Naive thymus-derived CD4-positive, alpha-beta T cell (primary cell): ENCODE results near the gene ADAMTS8. TPM values are rescaled to one million over a fixed set of nuclear protein-coding genes. Genes with fewer than 3 reads are reported as not detected.

ENCODE experiments used
- ATAC-seq: fragments of 150-1000 bp; cut with Tn5 transposase; 2 replicates; pipeline ENCODE4 v1.10.0; 2021; ENCODE audit warnings: mild to moderate bottlenecking, moderate library complexity
- CTCF ChIA-PET: fragments of 350-600 bp; sonication (Branson Sonifier 250); formaldehyde crosslinking; loops from one replicate; lab custom pipeline; 2021; ENCODE audit warnings: antibody characterized with exemption; lab: Charles Lee
- POLR2A ChIA-PET: fragments of 350-600 bp; sonication (Branson Sonifier 250); formaldehyde crosslinking; loops from one replicate; lab custom pipeline; 2021; ENCODE audit warnings: antibody characterized with exemption, inconsistent platforms; lab: Charles Lee
- DNase-seq, 9 donors: peaks; one replicate each; pipeline versions ENCODE4 v3.0.0 to v3.0.0-alpha.2; 2020 to 2022; ENCODE audit warnings: mixed read lengths in 1 of 9
- H3K27ac ChIP-seq: one replicate; pipeline ENCODE4 v1.7.0; 2013; ENCODE audit warnings: mild to moderate bottlenecking, low read depth, low read length, moderate library complexity
- H3K27me3 ChIP-seq, 2 donors: one replicate each; pipeline ENCODE4 v1.7.0; 2013; ENCODE audit warnings: low read length in 2 of 2, mild to moderate bottlenecking in 2 of 2, moderate library complexity in 2 of 2; ENCODE audit not compliant: control insufficient read depth in 2 of 2, insufficient read depth in 2 of 2
- H3K36me3 ChIP-seq, 3 experiments: 1 replicate in 2 of 3; 2 replicates in 1 of 3; pipeline ENCODE4 v1.7.0; 2013; ENCODE audit warnings: low read length in 3 of 3, mild to moderate bottlenecking in 3 of 3, moderate library complexity in 1 of 3; ENCODE audit not compliant: insufficient read depth in 3 of 3, control insufficient read depth in 2 of 3
- H3K4me1 ChIP-seq, 2 donors: one replicate each; pipeline ENCODE4 v1.7.0; 2013; ENCODE audit warnings: low read length in 2 of 2, mild to moderate bottlenecking in 2 of 2, moderate library complexity in 1 of 2; ENCODE audit not compliant: control insufficient read depth in 2 of 2, insufficient read depth in 2 of 2
- H3K4me3 ChIP-seq: 2 replicates; pipeline ENCODE4 v1.7.0; 2013; ENCODE audit warnings: mild to moderate bottlenecking, low read length
- H3K9me3 ChIP-seq, 3 experiments: 1 replicate in 2 of 3; 2 replicates in 1 of 3; pipeline ENCODE4 v1.7.0; 2013; ENCODE audit warnings: low read length in 3 of 3; ENCODE audit not compliant: control insufficient read depth in 2 of 3
- H3K27ac Mint-ChIP-seq, 9 donors: one replicate each; pipeline ENCODE4 v1.8.0; 2020 to 2022; ENCODE audit warnings: mixed read lengths in 9 of 9, mild to moderate bottlenecking in 8 of 9, moderate library complexity in 5 of 9, inconsistent platforms in 2 of 9
- H3K27me3 Mint-ChIP-seq, 5 donors: one replicate each; pipeline ENCODE4 v1.8.0; 2021 to 2022; ENCODE audit warnings: mixed read lengths in 5 of 5, mild to moderate bottlenecking in 1 of 5
- H3K36me3 Mint-ChIP-seq, 5 donors: one replicate each; pipeline ENCODE4 v1.8.0; 2020 to 2022; ENCODE audit warnings: mixed read lengths in 5 of 5, mild to moderate bottlenecking in 3 of 5, inconsistent platforms in 1 of 5
- H3K4me1 Mint-ChIP-seq, 7 donors: one replicate each; pipeline ENCODE4 v1.8.0; 2020 to 2022; ENCODE audit warnings: mixed read lengths in 7 of 7, mild to moderate bottlenecking in 3 of 7, inconsistent platforms in 1 of 7
- H3K4me3 Mint-ChIP-seq, 10 donors: one replicate each; pipeline ENCODE4 v1.8.0; 2020 to 2022; ENCODE audit warnings: mild to moderate bottlenecking in 10 of 10, mixed read lengths in 10 of 10, moderate library complexity in 6 of 10, inconsistent platforms in 2 of 10
- H3K9me3 Mint-ChIP-seq, 11 donors: one replicate each; pipeline ENCODE4 v1.8.0; 2020 to 2022; ENCODE audit warnings: mixed read lengths in 11 of 11, mild to moderate bottlenecking in 4 of 11, inconsistent platforms in 1 of 11, moderate library complexity in 1 of 11
- intact Hi-C, 2 donors: fragments of 100-400 bp; cut with micrococcal nuclease; formaldehyde crosslinking; loops; one replicate each; pipeline ENCODE4 v1.15.1; 2023
- polyA plus RNA-seq, 2 donors: library from polyadenylated mRNA; unstranded; fragments of 300-500 nt; fragmentation: Illumina TruSeq; gene quantifications; one replicate each; pipeline ENCODE4 v1.2.3, GENCODE V29; 2021
- total RNA-seq, 6 experiments: library from RNA in 5 of 6; stranded (reverse) in 5 of 6; gene quantifications; 1 replicate in 5 of 6; 2 replicates in 1 of 6; pipeline ENCODE4 v1.2.3 and lab custom pipeline; 2021 to 2026

The ADAMTS8 gene
- total and polyA plus RNA-seq, 7 experiments from 2014 or later: not detected

DNA sequence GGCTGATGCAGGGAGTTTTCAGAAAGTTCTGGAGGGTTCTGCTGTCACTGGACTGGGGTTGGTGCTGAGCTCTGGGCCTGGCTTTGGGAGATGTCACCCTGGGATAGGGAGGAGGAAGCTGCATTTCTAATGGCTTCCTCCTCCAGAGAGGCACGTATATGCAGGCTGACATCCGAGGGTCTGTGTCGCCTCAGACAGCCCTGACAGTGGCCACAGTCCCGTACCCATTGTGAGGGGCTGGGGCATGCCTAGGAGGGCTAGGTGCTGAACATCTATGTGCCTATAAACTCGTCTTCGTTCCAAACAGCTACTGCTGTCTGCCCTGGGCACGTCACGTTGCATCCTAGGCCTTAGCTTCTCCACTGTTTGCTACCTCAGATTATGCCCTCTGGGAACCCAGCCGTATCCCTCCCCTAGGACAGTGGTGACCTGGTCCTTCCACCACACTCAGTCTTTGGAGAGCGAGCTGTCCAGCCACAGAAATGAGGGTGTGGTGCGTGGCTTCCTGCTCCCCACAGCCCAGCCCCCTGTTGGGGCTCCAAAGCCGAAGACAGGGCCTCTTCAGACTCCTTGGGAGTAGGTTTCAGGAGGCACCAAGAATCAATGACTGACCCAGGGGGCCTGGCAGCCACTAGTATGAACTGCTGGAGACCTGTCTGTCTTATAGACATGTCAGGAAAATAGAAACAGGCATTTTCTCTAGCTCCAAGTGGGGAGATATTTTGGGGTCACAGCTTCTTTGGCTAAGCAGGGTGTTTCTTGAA is 46.4 kb upstream of the ADAMTS8 start:
- POLR2A ChIA-PET: no interaction called here
- CTCF ChIA-PET: interaction anchor here (0.7 kb wide), 1 partner anchor 263 kb away, joined by 3 read pairs; no protein-coding TSS in a partner anchor
- intact Hi-C loops: no loop called here
- Histone ChIP-seq H3K27ac (no peak overlapping the region), H3K4me3 (no peak overlapping the region), H3K36me3 (no peaks in the 10 kb centered on the region), H3K9me3 (no peaks in the 10 kb centered on the region), H3K27me3 (no peaks in the 10 kb centered on the region), H3K4me1 (no peaks in the 10 kb centered on the region)
- DNase-seq (no peak), ATAC-seq (no peak)
- no peaks in the 10 kb centered on the region for H3K9me3 Mint-ChIP-seq
- no peak overlapping the region for H3K4me3 Mint-ChIP-seq
- no peaks in the 10 kb centered on the region for H3K27me3 Mint-ChIP-seq
- H3K27ac Mint-ChIP-seq: no peak overlapping the region
- no peaks in the 10 kb centered on the region for H3K36me3 Mint-ChIP-seq
- H3K4me1 Mint-ChIP-seq: peaks cover 0 to 2% (median 0%) of the 10 kb centered on the region in 7 donors

DNA sequence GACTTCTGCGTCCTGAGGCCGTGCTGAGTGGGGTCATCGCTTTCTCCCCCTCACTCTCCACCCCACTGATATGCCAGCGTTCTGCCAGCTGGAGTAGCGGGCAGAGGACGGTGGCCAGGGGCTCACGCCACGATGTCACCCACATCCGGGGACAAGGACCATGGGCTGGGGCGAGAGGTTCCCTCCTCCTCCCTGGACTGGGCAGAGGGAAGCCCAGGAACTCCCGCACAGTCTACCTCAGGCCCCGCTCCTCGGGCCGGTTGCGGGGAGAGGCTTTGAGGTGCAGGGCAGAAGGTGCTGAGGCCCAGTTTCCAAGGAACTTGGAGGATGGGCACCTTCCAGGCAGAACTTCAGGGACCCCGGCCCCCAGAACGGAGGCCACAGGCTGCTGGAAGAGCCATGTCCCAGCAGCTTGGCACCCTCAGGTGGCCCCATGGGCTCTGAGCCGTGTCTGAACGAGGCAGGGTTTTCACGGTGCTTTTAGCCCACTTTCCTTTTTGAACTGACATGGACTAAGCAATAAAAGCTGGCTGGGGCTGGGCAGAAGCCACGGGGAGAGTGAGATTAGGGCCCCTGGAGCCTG is 45.5 kb upstream of the ADAMTS8 start:
- DNase-seq (no peak), ATAC-seq (no peak)
- H3K36me3 Mint-ChIP-seq: no peaks in the 10 kb centered on the region
- Histone ChIP-seq H3K27me3 (no peaks in the 10 kb centered on the region), H3K4me1 (no peaks in the 10 kb centered on the region), H3K27ac (no peak overlapping the region), H3K4me3 (no peak overlapping the region), H3K36me3 (no peaks in the 10 kb centered on the region), H3K9me3 (no peaks in the 10 kb centered on the region)
- no peak overlapping the region for H3K4me3 Mint-ChIP-seq
- intact Hi-C loops: no loop called here
- ChIA-PET CTCF (interaction anchor here (0.7 kb wide), 1 partner anchor 262 kb away, joined by 3 read pairs; no protein-coding TSS in a partner anchor), POLR2A (no interaction called here)
- no peaks in the 10 kb centered on the region for H3K9me3 Mint-ChIP-seq
- H3K27me3 Mint-ChIP-seq: no peaks in the 10 kb centered on the region
- H3K4me1 Mint-ChIP-seq: peaks cover 0 to 2% (median 0%) of the 10 kb centered on the region in 7 donors
- no peak overlapping the region for H3K27ac Mint-ChIP-seq

DNA sequence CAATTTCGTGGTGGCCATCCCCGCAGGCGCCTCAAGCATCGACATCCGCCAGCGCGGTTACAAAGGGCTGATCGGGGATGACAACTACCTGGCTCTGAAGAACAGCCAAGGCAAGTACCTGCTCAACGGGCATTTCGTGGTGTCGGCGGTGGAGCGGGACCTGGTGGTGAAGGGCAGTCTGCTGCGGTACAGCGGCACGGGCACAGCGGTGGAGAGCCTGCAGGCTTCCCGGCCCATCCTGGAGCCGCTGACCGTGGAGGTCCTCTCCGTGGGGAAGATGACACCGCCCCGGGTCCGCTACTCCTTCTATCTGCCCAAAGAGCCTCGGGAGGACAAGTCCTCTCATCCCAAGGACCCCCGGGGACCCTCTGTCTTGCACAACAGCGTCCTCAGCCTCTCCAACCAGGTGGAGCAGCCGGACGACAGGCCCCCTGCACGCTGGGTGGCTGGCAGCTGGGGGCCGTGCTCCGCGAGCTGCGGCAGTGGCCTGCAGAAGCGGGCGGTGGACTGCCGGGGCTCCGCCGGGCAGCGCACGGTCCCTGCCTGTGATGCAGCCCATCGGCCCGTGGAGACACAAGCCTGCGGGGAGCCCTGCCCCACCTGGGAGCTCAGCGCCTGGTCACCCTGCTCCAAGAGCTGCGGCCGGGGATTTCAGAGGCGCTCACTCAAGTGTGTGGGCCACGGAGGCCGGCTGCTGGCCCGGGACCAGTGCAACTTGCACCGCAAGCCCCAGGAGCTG is 44.8 kb upstream of the ADAMTS8 start:
- H3K27ac ChIP-seq: no peak overlapping the region
- CTCF ChIA-PET: no interaction called here
- Mint-ChIP-seq H3K9me3 (no peaks in the 10 kb centered on the region), H3K36me3 (no peaks in the 10 kb centered on the region), H3K4me1 (peaks cover 0 to 2% (median 0%) of the 10 kb centered on the region in 7 donors), H3K27ac (no peak overlapping the region), H3K4me3 (no peak overlapping the region), H3K27me3 (no peaks in the 10 kb centered on the region)
- DNase-seq (no peak), ATAC-seq (no peak)
- H3K36me3 ChIP-seq: no peaks in the 10 kb centered on the region
- H3K27me3 ChIP-seq: no peaks in the 10 kb centered on the region
- no peaks in the 10 kb centered on the region for H3K9me3 ChIP-seq
- no peaks in the 10 kb centered on the region for H3K4me1 ChIP-seq
- H3K4me3 ChIP-seq: no peak overlapping the region
- POLR2A ChIA-PET: no interaction called here
- intact Hi-C loops: no loop called here

DNA sequence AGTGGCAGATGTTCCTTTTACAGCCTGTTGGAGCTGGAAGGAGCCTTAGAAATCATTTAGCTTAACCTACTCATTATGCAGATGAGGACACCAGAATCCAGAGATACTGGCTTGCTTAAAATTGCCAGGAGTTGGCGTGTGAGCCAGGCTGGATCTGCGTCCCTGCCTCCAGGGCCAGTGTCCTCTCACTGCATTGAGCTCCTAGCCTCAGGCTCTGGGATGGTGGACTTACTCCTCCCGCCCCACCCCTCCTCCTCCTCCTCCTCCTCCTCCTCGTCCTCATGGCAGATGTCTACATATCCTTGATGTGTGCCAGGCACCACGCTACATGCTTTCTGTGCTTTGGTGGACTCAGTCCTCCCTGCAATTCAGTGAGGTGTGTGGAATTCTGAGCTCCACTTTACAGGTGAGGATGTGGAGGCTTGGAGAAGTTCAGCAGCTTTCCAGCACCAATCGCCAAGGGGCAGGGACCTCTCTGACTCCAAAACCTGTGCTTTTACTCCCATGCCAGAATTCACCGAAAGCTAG is 44.1 kb upstream of the ADAMTS8 start:
- POLR2A ChIA-PET: no interaction called here

DNA sequence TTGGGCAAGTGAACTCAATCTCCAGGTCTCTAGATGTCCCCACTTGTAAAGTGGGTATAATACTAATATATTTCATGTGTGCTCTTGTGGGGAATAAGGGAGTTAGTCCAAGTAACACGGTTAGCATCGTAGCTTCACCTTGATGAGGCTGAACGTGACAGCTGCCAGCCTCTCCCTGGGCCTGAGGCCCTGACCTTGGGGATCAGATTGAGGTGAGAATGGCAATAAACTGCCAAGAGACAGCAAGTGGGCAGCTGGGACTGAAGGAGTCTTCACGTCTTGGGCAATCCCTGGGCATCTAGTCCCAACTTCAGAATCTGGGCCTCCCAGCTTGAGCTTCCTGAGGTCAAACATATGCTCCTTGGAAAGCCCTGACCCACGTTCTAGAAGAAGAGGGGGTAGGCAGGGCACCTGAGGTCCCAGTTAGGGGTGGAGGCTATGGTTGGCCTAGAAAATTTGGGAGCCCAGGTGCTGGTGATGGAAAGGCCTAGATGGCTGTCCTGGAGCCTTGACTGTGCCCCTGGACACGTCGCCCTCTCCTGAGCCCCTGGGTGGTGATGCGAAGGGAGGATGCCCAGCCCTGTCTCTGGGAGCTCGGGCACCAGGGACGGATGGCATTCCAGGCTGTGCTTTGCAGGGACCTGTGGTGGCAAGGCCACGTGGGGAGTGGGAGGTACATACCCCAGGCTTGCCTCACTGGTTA is 43.5 kb upstream of the ADAMTS8 start:
- Histone ChIP-seq H3K27ac (no peak overlapping the region), H3K36me3 (no peaks in the 10 kb centered on the region), H3K4me3 (no peak overlapping the region), H3K4me1 (no peaks in the 10 kb centered on the region), H3K27me3 (no peaks in the 10 kb centered on the region), H3K9me3 (no peaks in the 10 kb centered on the region)
- intact Hi-C loops: no loop called here
- Mint-ChIP-seq H3K9me3 (no peaks in the 10 kb centered on the region), H3K36me3 (no peaks in the 10 kb centered on the region), H3K27ac (no peak overlapping the region), H3K4me1 (peaks cover 0 to 2% (median 0%) of the 10 kb centered on the region in 7 donors), H3K27me3 (no peaks in the 10 kb centered on the region), H3K4me3 (no peak overlapping the region)
- DNase-seq (no peak), ATAC-seq (no peak)
- ChIA-PET CTCF (no interaction called here), POLR2A (no interaction called here)

More for the DNA sequence above, 44.1 kb upstream of the ADAMTS8 start:
- Histone ChIP-seq H3K4me1 (no peaks in the 10 kb centered on the region), H3K36me3 (no peaks in the 10 kb centered on the region), H3K27ac (no peak overlapping the region), H3K9me3 (no peaks in the 10 kb centered on the region), H3K27me3 (no peaks in the 10 kb centered on the region), H3K4me3 (no peak overlapping the region)
- H3K4me1 Mint-ChIP-seq: peaks cover 0 to 2% (median 0%) of the 10 kb centered on the region in 7 donors
- H3K9me3 Mint-ChIP-seq: no peaks in the 10 kb centered on the region
- H3K4me3 Mint-ChIP-seq: no peak overlapping the region
- ATAC-seq: no peak
- H3K27ac Mint-ChIP-seq: no peak overlapping the region
- intact Hi-C loops: no loop called here
- DNase-seq: no peak
- no peaks in the 10 kb centered on the region for H3K27me3 Mint-ChIP-seq
- no peaks in the 10 kb centered on the region for H3K36me3 Mint-ChIP-seq
- CTCF ChIA-PET: no interaction called here

DNA sequence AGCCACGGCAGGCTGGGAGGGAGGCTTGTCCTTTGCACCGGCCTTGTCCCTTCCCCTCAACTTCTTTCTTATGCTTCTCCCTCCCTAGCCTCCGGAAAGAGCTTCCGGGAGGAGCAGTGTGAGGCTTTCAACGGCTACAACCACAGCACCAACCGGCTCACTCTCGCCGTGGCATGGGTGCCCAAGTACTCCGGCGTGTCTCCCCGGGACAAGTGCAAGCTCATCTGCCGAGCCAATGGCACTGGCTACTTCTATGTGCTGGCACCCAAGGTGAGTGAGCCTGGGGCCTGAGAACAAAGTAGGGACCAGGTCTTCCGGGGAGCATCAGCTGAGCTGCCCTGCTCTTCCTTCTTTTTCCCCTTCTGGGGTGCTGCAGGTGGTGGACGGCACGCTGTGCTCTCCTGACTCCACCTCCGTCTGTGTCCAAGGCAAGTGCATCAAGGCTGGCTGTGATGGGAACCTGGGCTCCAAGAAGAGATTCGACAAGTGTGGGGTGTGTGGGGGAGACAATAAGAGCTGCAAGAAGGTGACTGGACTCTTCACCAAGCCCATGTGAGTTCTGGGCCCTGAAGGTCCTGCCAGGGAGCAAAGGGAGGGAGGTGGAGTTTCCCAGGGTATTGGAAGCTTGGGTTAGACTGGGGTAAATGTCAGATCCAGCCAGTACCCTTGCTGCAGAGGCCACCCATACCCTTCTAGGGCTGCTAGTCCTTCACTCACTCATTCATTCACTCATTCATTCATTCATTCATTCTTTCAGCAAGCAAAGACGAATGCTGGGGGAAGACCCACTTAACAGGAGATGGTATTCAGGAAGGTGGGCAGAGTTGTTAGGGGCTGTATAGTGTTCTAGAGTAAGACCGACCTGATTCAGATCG is 42.7 kb upstream of the ADAMTS8 start:
- Mint-ChIP-seq H3K9me3 (no peaks in the 10 kb centered on the region), H3K27ac (no peak overlapping the region), H3K4me1 (no peaks in the 10 kb centered on the region), H3K27me3 (no peaks in the 10 kb centered on the region), H3K36me3 (no peaks in the 10 kb centered on the region), H3K4me3 (no peak overlapping the region)
- intact Hi-C loops: no loop called here
- ATAC-seq (no peak), DNase-seq (no peak)
- H3K4me1 ChIP-seq: no peaks in the 10 kb centered on the region
- CTCF ChIA-PET: no interaction called here
- H3K36me3 ChIP-seq: no peaks in the 10 kb centered on the region
- no peak overlapping the region for H3K27ac ChIP-seq
- POLR2A ChIA-PET: no interaction called here
- H3K4me3 ChIP-seq: no peak overlapping the region
- H3K27me3 ChIP-seq: no peaks in the 10 kb centered on the region
- no peaks in the 10 kb centered on the region for H3K9me3 ChIP-seq
